ENCODE measurements around the gene IL31. TPM values are rescaled to one million over a fixed set of nuclear protein-coding genes. Genes with fewer than 3 reads are reported as not detected.

The IL31 gene
- total RNA-seq, 1 experiment from 2014 or later: not detected

GRCh38 chr12:122158700-122159285 lies 15.2 kb downstream of the IL31 start:
- no peak for DNase-seq (ENCODE audit: low spot score)

GRCh38 chr12:122155705-122156104 lies 18.3 kb downstream of the IL31 start:
- no peak for DNase-seq (ENCODE audit: low spot score)

DNA sequence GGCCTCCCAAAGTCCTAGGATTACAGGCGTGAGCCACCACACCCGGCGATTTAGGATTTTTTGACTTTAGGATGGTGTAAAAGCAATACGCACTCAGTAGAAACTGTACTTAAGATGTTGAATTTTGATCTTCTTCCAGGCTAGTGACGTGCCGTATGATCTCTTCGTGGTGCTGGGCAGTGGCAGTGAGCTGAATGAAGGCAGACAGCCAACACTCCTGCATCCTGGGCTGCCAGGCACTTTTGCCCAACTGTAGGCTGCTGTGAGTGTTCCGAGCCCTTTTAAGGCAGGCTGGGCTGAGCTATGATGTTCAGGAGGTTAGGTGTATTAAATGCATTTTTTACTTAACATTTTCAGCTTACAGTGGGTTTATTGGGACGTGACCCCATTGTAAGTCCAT lies 21.3 kb downstream of the IL31 start:
- DNase-seq (ENCODE audit: low spot score): no peak

DNA sequence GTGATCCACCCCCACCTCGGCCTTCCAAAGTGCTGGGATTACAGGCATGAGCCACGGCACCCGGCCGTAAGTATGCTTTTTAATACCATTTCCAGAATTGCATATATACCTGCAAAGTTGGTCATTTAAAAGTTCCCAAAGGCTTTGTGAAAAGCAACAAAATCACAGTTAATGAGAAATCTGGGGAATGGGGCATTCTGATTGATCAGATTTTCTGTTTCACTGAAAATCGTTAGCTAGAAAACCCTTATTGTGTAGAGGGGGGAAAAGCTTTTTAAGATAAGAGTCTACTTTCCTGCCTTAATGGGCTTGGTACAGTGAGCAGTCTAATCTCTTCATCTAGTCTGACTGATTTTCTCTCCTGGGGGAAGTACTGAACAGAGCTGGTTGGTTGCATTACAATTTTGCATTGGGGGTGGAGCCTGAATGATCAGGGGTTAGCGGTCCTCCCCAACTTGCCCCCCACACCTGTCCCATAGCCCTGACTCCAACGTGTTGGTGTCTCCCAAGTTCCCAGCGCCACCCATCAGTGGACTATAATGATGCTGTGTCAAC lies 23.8 kb downstream of the IL31 start:
- no peak for DNase-seq (ENCODE audit: low spot score)

GRCh38 chr12:122148657-122149056 lies 25.4 kb downstream of the IL31 start:
- no peak for DNase-seq (ENCODE audit: low spot score)

DNA sequence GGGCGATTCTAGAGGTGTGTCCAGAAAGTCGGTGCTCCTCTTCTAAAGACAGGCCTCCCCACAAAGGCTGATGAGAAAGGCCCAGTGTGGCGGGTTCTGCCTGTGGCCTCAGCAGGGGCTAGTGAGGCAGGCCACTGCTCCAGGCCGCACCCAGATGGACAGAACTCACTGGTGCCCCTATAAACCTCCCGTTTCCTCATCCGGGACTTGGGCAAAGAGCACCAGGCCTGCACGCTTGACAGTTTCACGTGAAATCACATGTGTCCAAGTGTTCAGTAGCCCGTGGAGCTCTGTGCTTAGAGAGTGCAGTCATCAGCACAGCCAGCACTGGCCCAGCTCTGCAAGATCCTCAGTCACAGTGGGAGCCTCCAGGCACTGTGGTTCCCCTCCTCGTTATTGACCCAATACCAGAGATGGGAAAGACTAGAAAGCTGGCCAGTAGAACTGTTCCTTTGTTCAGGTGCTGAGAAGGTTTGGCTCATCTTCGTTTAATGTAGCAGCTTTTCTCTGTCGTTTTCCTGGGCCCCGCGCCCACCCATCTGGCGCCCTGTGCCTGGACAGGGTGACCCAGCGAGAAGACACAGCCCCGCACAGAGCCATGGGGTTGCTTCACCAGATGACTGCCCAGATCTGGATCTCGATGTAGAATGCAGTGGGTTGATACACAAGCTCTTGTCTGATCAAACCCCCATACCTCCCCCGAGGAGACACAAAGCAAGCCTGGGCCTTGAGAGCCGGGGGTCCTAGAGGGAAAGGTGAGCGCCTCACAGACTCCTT lies 26.3 kb downstream of the IL31 start:
- DNase-seq (ENCODE audit: low spot score): no peak

DNA sequence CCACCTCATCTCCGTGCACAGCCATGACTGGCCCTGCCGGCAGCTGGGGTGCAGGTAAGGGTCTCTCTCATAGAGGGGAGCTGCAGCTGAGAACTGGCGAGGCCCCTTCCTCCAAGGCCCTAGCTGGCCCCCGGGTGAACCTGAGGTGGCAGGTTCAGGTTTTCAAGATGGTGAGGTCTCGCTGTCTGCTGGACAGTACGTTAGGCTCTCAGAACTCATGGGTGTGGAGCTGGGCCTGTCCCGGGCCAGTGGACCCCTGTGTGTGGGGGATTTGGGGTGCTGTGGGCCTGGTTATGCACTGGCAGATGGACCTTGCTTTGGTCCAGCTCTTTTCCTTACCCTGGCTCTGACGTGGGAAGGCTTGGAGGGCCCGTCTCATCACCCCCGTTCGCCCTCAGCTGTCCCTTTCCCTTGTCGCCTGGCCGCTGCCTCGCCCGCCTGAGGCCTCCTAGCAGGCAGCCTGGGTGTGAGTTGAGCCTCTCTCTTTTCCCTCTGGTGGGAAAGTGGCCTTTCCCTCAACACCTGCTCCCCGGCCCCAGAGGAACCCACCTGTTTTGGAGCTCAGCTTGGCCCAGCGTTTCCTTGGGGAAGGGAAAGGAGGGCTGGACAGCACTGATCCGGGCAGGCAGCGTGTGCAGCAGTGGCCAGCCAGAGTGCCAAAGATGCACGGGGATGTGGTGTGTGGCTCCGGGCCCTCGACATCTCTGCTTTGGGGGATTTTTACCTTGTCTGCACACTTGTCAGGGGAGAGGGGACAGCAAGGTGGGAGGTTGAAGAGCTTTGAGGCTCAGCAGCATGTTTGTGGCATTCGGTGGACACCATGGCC lies 28.3 kb downstream of the IL31 start:
- no peak for DNase-seq (ENCODE audit: low spot score)

- DNase-seq (ENCODE audit: low spot score): no peak
These were observed 29.1 kb downstream of the IL31 start for GRCh38 chr12:122144885-122145284.

GRCh38 chr12:122142857-122143256 lies 31.2 kb downstream of the IL31 start:
- no peak for DNase-seq (ENCODE audit: low spot score)

- DNase-seq (ENCODE audit: low spot score): no peak
These were observed 31.9 kb downstream of the IL31 start for GRCh38 chr12:122141911-122142725.

DNA sequence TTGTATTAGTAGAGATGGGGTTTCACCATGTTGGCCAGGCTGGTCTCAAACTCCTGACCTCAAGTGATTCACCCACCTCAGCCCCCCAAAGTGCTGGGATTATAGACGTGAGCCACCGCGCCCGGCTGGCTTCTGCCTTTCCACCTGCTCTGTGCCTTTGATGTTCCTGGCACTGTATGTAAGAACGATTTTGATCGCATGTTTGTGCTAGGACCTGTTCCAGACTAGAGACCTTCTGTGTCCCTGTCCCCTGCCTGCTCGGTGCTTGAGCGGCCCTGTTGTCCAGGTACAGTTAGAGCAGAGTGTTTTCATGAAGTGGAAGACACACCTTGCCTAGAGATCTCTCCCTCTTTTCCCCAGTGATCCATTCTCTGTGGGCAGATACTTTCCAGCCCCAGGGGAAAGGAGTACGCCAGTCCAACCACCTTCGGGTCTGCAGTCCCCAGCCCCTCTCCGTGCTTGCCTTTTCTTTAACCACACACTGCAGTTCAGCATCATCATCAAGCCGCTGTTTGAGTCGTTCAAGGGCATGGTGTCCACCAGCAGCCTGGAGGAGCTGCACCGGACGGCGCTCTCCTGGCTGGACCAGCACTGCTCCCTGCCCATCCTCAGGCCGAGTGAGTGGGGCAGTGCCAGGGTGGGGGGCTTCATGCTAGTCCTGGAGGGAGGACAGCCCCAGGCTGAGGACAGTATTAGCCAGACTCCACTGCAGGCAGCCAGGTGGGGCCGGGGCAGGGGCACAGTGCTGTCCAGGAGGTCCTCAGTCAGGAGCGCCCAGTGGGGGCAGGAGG lies 33.4 kb downstream of the IL31 start:
- no peak for DNase-seq (ENCODE audit: low spot score)

DNA sequence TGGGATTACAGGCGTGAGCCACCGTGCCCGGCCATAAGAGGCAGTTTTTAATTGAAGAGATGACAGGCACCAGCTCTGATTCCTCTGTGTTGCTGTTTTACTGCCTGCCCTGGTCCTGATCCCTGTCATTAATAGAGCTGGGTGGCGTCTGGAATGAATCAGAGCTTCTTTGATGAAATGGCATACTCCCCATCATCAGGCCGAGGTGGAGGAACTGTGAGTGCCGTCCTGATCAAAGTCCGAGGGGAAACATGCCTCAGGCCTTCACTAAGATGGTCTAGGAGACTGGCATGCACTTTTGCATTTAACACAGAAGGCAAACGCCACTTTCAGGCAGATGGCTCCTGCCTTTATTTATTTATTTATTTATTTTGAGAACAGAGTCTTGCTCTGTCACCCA lies 34.1 kb downstream of the IL31 start:
- DNase-seq (ENCODE audit: low spot score): no peak

DNA sequence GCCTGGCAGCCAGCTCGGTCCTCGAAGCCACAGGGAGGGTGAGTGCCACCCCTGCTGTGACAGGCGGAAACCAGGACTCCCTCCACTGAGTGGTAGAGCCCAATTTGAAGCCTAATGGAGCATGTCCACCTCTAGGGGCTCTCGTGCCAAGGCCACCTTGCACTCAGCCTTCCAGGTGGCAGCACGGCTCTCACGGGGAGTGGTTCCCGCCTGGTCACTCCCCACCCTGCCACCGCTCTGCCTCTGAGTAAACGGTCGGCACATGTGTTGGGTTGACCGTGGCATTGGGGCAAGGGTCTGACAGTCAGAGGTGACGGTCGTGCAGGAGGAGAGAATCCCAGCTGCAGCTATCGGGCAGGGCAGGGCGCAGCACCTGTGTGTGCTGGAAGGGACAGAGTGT lies 34.8 kb downstream of the IL31 start:
- DNase-seq (ENCODE audit: low spot score): no peak

GRCh38 chr12:122138616-122139015 lies 35.4 kb downstream of the IL31 start:
- DNase-seq (ENCODE audit: low spot score): no peak

DNA sequence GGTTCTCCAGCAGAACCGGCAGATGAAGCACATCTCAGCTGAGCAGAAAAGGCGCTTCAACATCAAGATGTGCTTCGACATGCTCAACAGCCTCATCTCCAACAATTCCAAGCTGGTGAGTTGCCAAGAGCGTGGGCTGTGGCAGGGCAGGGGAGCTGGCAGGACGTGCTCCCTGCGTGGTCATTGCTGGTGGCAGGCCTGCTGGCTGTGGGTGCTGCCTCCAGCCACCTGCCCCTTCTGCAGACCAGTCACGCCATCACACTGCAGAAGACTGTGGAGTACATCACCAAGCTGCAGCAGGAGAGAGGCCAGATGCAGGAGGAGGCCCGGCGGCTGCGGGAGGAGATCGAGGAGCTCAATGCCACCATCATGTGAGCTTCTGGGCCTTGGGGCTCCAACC lies 35.8 kb downstream of the IL31 start:
- no peak for DNase-seq (ENCODE audit: low spot score)

- no peak for DNase-seq (ENCODE audit: low spot score)
These were observed 36.3 kb downstream of the IL31 start for GRCh38 chr12:122137681-122138080.

GRCh38 chr12:122137229-122137628 lies 36.8 kb downstream of the IL31 start:
- DNase-seq (ENCODE audit: low spot score): no peak

GRCh38 chr12:122135437-122136031 lies 38.5 kb downstream of the IL31 start:
- DNase-seq (ENCODE audit: low spot score): no peak

DNA sequence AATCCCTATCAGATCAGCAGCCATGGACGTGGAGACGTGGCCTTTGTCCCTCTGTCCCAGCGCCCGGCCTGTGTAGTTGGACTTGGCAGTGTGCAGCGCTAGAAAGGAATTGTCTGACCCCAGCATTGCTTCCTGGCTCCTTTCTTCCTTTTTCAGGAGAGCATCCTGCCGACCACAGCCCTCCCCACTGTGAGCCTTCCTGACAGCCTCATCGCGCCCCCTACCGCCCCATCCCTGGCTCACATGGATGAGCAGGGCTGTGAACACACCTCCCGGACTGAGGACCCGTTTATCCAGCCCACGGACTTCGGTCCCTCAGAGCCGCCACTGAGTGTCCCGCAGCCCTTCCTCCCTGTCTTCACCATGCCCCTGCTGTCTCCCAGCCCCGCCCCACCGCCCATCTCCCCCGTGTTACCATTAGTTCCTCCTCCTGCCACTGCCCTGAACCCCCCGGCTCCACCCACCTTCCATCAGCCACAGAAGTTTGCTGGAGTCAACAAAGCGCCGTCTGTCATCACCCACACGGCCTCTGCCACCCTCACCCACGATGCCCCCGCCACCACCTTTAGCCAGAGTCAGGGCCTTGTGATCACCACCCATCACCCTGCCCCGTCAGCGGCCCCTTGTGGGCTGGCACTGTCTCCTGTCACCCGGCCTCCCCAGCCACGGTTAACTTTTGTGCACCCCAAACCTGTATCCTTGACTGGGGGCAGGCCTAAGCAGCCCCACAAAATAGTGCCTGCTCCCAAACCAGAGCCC lies 40.6 kb downstream of the IL31 start:
- DNase-seq (ENCODE audit: low spot score): no peak

DNA sequence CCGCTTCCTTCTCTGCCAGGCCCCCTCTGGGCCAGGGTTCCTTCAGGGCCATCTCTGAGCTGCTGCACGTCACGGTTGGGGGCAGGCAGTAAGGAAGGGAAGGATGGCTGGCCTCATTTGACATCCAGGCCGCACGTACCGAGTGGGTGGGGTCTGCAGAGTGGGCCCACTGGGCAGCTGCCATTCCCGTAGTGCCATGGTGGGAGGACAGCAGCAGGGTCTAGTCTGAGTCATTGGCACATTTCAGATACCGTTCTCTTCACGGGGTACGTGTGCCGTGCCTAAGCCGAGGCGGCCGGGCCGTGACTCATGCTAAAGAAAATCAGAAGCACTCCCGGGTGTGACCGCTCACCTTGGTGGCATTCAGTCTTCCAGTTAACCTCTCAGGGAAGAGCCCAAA lies 43.9 kb downstream of the IL31 start:
- peak; percentile 71 for DNase-seq (ENCODE audit: low spot score)
